GM15510 (cell line): ENCODE measurements around the gene CYB561A3.

Experiments
- POLR2A ChIP-seq: IDR thresholded peaks from 3 replicates; pipeline ENCODE4 v1.6.1; 2011; ENCODE audit warnings: borderline replicate concordance; ENCODE audit not compliant: insufficient read length; ENCODE audit errors: extremely low read depth

CYB561A3 gene

DNA sequence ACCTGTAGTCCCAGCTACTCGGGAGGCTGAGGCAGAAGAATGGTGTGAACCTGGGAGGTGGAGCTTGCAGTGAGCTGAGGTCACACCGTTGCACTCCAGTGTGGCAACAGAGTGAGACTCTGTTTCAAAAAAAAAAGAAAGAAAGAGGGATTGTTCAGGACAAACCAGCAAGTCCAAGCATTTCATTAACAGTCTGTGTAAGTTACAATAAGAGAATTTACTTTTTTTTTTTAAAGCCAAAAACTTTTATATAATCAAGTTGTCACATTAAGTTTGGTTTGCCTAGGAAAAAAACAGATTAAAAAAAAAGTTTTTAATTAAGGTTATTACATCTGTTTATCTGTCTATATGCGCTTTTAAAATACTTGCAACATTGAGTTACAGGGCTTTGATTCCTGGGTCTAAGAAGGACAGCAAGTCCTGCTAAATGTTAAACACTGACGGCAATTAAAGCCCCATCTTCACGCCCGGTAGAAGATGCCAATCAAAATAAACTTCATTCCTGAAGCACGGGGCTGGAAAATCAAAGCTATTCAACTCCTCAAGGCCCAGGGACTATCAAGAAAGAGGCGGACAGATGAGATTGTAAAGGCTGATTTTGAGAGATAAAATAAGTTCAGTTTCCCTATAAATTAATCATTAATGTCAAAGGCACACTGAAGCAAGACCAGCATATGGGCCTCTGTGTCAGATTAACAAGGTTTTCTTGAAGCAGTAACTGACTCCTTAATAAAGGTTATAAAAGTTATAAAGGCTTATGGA, 11.2 kb upstream of the CYB561A3 start:
- no peak for TF ChIP-seq POLR2A

DNA sequence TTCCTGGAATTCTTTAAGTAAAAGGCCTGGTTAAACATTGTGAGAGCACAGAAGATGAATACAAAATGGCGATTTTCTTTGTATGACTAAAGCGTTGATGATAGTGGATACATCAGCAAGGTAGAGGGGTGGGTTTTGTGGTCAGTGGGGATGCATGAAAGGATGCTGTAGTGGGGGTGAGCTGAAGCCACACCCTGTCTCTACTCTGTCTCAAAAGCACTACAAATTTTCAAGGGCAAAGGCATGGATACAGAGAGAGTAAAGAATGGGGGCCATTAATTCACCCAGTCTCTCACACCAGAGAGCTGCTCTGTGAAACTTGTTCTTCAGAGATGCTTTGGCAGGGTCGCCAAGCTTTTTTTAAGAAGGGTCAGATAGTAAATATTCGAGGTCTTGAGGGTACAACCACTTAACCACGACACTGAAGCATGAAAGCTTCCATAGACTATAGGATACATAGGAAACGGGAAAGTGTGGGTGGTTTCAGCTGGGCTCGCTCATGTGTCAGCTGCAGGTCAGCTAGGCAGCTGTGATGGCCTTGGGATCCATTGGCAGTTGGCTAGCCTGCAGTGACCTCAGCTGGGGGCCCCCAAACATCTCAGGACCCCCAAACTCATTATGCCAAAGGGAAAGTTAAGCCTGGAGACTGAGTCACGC, 8.8 kb upstream of the CYB561A3 start:
- no peak for TF ChIP-seq POLR2A

GRCh38 chr11:61369372-61370348, 8.0 kb upstream of the CYB561A3 start:
- no peak for TF ChIP-seq POLR2A

DNA sequence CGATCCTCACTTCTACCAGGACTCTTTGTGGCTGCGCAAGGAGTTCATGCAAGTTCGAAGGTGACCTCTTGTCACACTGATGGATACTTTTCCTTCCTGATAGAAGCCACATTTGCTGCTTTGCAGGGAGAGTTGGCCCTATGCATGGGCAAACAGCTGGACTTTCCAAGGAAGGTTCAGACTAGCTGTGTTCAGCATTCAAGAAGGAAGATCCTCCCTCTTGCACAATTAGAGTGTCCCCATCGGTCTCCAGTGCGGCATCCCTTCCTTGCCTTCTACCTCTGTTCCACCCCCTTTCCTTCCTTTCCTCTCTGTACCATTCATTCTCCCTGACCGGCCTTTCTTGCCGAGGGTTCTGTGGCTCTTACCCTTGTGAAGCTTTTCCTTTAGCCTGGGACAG, 7.0 kb upstream of the CYB561A3 start:
- no peak for TF ChIP-seq POLR2A

DNA sequence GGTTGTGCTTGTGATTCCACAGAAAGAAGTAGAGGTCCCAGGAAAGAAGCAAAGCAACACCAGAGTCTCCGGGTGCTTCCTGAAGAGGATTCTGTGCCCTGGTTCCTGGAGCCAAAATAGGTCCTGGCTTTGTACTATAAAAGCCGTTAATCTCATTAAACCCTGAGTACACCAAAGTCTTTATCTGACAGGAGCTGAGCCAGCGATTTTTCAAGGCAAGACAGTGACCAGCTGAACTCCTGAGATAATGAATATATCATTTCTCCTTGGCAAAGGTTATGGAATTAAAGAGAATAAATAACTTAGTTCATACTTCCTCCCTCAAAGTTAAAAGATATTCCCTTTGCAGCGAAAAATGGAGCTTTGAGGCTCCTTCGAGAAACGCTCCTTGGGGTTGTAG, 5.7 kb upstream of the CYB561A3 start:
- TF ChIP-seq POLR2A = no peak

GRCh38 chr11:61364012-61364675, 2.5 kb upstream of the CYB561A3 start:
- no peak for TF ChIP-seq POLR2A

DNA sequence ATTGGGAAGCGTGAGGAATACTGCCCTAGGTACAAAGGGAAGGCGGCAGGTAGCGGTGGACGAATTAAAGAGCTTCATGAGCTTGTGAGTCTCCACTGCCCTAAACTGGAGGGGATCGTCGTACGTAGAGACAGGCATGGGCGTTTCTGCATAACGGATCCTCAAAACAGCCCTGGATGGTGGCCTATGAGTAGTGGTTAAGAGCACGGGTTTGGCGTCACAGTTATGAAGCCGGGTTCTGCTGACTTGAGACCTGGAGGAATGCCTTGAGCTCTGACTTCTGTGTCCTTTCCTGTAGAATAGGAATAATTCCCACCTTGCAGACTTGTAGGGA, 827 bp upstream of the CYB561A3 start:
- TF ChIP-seq POLR2A = no peak

DNA sequence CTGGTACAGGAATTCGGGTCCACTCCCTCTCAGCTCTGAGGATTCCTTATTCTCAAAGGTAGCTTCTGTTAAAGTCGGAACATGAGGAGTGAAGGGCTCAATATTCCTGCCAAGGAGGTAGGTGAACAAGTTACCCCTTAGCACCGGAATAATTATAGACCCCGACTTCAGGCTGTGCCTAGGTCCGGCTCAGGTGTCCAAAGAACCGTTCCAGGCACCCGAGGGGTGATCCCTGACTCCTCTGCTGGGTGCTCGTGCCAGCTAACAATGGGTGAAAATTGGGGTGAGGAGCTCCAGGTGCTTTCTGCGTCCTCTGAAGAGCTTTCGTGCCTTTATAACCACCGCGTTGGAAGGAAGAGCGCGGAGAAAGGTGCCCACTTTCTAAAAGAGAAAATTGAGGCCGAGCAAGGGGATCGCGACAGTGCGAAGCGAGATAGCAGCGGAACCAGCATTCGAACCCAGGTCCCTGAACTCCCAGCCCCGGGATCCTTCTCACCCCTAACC, 393 bp downstream of the CYB561A3 start:
- no peak for TF ChIP-seq POLR2A

DNA sequence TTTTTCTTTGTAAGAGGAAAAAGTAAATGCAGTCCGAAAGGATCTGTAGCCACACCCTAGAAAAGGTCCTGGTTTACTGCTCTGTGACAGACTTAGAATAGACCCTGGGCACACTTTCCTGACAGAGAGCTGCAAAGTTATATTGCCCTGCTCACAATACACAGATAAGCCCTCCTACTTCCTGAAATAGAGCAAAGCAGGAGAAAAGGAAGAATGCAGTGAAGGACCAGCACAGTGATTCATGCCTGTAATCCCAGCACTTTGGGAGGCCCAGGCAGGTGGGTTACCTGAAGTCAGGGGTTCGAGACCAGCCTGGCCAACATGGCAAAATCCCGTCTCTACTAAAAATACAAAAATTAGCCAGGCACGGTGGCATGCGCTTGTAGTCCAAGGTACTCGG, 2.2 kb downstream of the CYB561A3 start:
- no peak for TF ChIP-seq POLR2A

DNA sequence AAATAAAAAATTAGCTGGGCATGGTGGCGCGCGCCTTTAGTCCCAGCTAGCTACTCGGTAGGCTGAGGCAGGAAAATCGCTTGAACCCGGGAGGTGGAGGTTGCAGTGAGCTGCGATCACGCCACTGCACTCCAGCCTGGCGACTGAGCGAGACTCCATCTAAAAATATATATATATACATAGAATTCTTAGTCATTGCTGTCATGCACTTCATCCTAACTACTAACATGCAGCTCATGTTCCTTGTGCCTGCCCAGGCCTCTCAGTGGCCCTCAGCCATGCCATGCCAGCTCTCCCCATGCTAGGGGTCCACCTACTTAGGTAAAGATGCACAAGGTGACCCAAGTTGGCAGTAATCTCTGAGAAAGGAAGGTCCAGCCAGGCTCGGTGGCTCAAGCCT, 3.1 kb downstream of the CYB561A3 start:
- TF ChIP-seq POLR2A = no peak

GRCh38 chr11:61357894-61358239, 3.8 kb downstream of the CYB561A3 start:
- TF ChIP-seq POLR2A = no peak

- peak; percentile 20 for TF ChIP-seq POLR2A
Observed at GRCh38 chr11:61357233-61357893, 4.3 kb downstream of the CYB561A3 start.

DNA sequence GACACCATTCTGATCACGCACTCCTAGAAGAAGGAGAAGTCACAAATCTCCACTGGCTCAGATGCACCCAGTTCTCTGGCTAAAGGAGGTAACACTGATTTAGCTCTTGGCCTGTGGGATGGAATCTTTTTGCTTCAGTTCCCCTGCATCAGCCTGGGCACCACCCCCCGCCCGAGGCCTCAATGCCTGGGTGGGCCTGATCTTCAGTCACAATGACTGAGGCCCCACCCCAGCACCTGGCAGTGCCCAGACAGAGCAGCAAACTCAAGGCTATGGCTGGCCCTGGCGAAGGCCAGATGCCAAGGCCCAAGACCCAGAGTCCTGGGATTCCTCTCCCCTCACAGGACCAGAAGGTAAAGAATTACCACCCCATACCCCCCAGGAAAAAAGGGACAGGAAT, 5.0 kb downstream of the CYB561A3 start:
- no peak for TF ChIP-seq POLR2A

DNA sequence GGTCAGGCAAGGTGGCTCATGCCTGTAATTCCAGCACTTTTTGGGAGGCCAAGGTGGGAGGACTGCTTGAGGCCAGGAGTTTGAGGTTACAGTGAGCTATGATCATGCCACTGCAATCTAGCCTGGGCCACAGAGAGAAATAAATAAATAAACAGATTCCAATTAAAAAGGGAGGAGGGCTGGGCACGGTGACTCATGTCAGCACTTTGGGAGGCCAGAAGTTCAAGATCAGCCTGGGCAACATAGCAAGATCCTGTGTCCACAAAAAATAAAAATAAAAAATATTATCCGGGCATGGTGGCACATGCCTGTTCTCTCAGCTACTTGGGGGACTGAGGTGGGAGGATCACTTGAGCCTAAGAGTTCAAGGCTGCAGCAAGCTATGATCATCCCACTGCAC, 7.5 kb downstream of the CYB561A3 start:
- no peak for TF ChIP-seq POLR2A
